ELF-1 (cell line): Measurements from ENCODE around the gene KCNH5.

Experiments
- DNase-seq: peaks from one replicate; pipeline ENCODE4 v3.0.0-alpha.2; 2016; ENCODE audit warnings: low read depth, low spot score

Gene KCNH5, protein sequence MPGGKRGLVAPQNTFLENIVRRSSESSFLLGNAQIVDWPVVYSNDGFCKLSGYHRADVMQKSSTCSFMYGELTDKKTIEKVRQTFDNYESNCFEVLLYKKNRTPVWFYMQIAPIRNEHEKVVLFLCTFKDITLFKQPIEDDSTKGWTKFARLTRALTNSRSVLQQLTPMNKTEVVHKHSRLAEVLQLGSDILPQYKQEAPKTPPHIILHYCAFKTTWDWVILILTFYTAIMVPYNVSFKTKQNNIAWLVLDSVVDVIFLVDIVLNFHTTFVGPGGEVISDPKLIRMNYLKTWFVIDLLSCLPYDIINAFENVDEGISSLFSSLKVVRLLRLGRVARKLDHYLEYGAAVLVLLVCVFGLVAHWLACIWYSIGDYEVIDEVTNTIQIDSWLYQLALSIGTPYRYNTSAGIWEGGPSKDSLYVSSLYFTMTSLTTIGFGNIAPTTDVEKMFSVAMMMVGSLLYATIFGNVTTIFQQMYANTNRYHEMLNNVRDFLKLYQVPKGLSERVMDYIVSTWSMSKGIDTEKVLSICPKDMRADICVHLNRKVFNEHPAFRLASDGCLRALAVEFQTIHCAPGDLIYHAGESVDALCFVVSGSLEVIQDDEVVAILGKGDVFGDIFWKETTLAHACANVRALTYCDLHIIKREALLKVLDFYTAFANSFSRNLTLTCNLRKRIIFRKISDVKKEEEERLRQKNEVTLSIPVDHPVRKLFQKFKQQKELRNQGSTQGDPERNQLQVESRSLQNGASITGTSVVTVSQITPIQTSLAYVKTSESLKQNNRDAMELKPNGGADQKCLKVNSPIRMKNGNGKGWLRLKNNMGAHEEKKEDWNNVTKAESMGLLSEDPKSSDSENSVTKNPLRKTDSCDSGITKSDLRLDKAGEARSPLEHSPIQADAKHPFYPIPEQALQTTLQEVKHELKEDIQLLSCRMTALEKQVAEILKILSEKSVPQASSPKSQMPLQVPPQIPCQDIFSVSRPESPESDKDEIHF

GRCh38 chr14:63045234-63045611 is at the start of gene KCNH5:
Gene KCNH5, minus strand, starts transcription at chr14:63045458. Its CDS starts 272 bp downstream, at chr14:63045186.
- peak; percentile 85 for DNase-seq

- no peak for DNase-seq
These were observed 46.2 kb upstream of the KCNH5 start for GRCh38 chr14:63091394-63091996.

GRCh38 chr14:63088865-63089264 is 43.6 kb upstream of the KCNH5 start:
- no peak for DNase-seq

- DNase-seq = no peak
These were observed 33.3 kb upstream of the KCNH5 start for GRCh38 chr14:63078569-63078968.

DNA sequence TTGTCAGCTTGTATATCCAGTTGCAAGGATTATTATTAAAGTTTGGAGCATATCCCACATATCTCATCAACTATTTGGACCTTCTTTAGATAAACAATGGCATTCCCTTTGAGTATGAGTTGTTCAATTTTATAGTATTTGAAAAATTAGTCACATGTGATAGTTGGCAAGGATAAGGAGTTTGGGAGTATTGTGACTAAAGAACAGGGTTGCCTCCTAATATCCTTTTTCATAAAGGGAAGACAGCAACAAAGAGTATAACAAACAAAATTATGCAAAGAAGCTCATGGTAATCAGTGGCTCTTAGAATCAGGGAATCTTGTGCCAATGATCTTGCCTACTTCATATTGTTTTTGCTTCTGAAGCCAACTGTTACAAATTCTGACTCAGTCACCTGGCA is 31.2 kb upstream of the KCNH5 start:
- no peak for DNase-seq

GRCh38 chr14:63055631-63056030 is 10.4 kb upstream of the KCNH5 start:
- DNase-seq = no peak

DNA sequence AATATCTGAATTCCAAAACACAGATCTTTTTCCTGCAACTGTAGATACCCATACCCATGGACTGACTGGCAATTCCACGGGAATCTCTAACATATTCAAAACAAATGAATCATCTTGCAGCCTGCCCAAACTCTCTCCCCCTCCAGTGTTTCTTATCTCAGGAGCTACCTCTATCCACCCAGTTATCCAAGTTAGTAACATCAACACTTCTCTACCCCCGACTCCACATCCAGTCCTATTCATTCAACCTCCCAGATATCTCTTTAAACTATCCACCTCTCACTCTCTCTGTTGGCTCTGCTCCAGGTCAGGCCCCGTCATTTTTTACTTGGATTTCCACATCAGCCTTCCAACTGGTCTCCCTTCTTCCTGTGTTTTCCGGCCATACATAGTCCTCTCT is 6.7 kb upstream of the KCNH5 start:
- DNase-seq = no peak

- DNase-seq = no peak
These were observed 6.0 kb upstream of the KCNH5 start for GRCh38 chr14:63051301-63051700.

GRCh38 chr14:63050694-63051093 is 5.4 kb upstream of the KCNH5 start:
- no peak for DNase-seq

DNA sequence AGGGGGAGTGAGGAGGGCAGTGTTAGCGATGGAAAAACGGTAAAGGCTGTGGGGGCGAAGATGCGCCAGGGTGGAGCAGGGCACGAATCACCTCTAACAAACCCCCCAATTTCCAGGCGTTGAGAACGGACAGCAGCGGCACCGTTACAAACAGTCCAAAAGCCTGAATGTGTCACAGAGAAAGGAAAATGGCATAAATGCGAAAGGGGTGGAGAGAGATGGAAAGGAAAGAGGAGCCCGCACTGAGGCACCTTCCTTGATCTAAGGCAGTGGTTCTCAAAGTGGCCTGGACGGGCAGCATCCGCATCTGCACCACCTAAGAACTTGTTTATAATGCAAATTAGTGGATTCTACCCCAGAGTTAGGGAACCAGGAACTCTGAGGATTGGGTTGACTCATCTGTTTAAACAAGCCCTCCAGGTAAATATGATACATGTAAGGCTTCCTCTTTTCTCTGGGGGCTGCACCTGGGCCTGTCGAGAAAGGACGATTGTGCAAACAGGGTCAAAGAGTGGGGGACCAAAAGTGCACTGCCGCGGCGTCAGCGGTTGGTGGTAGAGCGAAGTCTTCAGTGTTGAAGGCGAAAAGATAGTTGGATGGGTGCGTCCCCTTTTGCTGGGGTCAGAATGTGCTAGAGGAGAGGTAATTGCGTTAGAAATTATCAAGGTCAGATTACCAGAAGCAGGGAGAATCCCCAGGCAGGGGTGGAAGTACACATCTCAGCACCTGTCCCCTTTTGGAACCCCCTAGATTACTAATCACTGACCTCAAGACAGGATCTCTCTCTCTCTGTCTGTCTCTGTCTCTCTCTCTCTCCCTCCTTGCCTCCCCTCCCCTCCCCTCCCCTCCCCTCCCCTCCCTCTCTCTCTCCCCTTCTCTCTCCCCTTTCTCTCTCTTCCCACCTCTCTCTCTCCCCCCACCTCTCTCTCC is 1.3 kb upstream of the KCNH5 start:
- peak; percentile 9 for DNase-seq

- peak; percentile 86 for DNase-seq
These were observed 508 bp upstream of the KCNH5 start for GRCh38 chr14:63045612-63046320.

- peak; percentile 6 for DNase-seq
These were observed 5.4 kb downstream of the KCNH5 start for GRCh38 chr14:63039866-63040265.

- no peak for DNase-seq
These were observed 12.6 kb downstream of the KCNH5 start for GRCh38 chr14:63032641-63033040.

GRCh38 chr14:63032076-63032475 is 13.2 kb downstream of the KCNH5 start:
- DNase-seq = peak; percentile 5

DNA sequence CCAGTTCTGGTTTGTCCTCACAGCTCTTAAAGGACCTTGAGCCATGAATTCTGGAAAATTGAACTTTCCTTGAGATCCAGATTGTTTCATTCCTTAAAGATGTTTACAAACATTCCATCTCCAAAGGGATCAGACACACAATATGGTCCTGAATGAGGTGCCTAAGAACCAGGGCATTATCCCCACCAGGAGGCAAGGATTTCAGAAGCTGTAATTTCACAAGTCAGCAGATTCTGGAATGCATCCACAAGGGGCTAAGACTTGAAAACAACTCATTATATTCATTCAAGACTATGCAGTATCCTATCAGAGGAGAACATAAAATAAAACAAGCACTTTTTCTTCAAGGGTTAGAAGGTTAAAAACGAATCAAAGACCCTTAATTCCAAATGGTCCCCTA is 15.1 kb downstream of the KCNH5 start:
- DNase-seq = no peak

DNA sequence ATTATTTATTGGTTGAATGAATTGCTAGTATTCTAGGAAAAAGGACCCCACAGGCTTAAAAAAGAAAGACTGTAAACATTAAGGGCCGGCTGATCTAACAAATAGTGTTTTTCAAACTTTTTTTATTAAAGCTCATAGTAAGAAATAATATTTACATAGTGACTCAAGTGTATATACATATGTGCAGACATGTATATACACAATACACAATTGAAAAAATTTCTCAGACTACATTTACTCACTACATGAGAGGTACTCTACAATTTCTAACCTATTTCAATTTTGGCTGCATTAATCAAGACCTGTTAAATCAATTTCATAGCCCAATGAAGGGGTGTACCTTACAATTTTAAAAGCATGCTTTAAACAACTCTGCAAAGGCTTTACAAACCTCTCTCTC is 17.5 kb downstream of the KCNH5 start:
- DNase-seq = no peak

- DNase-seq = no peak
These were observed 18.8 kb downstream of the KCNH5 start for GRCh38 chr14:63026491-63026890.

DNA sequence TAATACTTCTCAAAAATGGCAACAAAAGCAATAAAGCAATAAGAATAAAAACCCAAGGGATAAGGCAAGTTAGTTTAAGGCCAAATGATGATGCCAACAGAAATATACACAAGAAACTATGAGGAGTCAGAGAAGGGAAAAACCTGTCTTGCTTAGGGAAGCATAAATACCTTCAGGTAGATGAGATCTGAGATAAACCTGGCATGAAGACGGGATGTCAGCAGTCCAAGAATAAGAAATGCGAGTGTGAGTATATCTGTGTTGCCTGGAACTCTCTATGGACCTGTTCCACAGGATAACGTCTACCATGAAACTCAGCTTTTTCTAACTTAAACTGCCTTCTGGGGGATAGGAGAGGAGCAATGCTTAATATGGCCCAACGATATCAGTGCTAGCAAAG is 30.6 kb downstream of the KCNH5 start:
- no peak for DNase-seq

DNA sequence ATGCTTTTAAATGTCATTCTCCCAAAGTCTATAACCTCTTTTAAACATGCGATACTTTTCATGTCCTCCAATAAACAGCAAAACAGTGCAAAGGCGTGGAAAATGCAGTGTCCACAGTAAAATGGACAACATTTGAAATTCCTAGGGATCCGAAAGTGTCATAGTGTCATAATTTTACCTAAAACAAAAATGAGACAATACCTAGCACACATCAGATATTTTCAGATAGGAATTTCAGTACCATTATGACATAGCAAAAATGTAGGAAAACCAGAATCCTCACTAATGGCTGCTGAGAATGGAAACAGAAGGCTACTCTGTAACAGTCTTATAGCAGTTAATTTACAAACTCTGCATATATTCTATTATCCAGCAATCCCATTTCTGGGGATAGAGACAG is 33.1 kb downstream of the KCNH5 start:
- DNase-seq = no peak

DNA sequence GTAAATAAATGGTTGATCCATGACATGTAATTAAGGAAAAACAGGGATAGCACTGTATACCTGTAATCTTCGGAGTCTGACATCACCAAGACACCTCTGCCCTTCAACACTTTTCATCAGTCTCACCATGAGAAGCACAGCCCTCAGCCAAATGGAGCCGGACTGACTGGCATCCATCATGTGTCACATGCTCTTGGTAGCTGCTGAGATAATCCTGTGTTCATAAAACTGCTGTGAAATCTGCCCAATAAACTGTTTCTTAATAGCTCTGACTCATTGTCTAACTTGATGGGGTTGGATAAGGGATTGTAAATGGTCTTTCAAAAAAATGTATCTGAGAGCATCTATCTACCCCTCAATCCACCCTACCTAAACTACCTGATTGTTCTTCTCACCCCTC is 33.6 kb downstream of the KCNH5 start:
- no peak for DNase-seq
